Cardiac fibroblast (primary cell): ENCODE results near the gene TJP3.

Experiments used
- DNase-seq, 2 donors: peaks; one replicate each; pipeline versions ENCODE4 v3.0.0 to v3.0.0-alpha.2; 2010; ENCODE audit warnings: low read depth in 2 of 2
- H3K4me3 ChIP-seq, 2 donors: replicated peaks in 1 of 2; 1 replicate in 1 of 2; 2 replicates in 1 of 2; pipeline ENCODE4 v1.5.1; 2011; ENCODE audit warnings: low read depth in 2 of 2, low read length in 2 of 2, mild to moderate bottlenecking in 2 of 2, moderate library complexity in 1 of 2
- CTCF ChIP-seq: IDR thresholded peaks from one replicate; pipeline ENCODE4 v1.5.1; 2011; ENCODE audit warnings: low read depth, mild to moderate bottlenecking, low read length, inconsistent platforms

Gene TJP3

GRCh38 chr19:3669082-3669946 is 38.9 kb upstream of the TJP3 start:
- TF ChIP-seq CTCF, result no peak
- no peak overlapping the region for H3K4me3 ChIP-seq
- DNase-seq, result no peak

GRCh38 chr19:3669947-3670795 is 38.0 kb upstream of the TJP3 start:
- no peak for TF ChIP-seq CTCF
- DNase-seq, result peak; percentile 93 to 97
- peak overlapping the region in 1 of 2 donors; percentile 36 for H3K4me3 ChIP-seq

- TF ChIP-seq CTCF, result no peak
- H3K4me3 ChIP-seq, result peak overlapping the region in 1 of 2 donors; percentile 36
- peak; percentile 86 to 87 for DNase-seq
These were observed 37.1 kb upstream of the TJP3 start for GRCh38 chr19:3670796-3671679.

- peak; percentile 11 for TF ChIP-seq CTCF
- H3K4me3 ChIP-seq, result no peak overlapping the region
- peak; percentile 36 to 52 for DNase-seq
These were observed 36.3 kb upstream of the TJP3 start for GRCh38 chr19:3671680-3672574.

- no peak for DNase-seq
- no peak for TF ChIP-seq CTCF
- no peak overlapping the region for H3K4me3 ChIP-seq
These were observed 35.6 kb upstream of the TJP3 start for GRCh38 chr19:3672575-3672948.
